ENCODE results near the gene VPS50.
"Not testable (repeated sequence)": the region's sequence is repeated elsewhere in the genome, so short reads cannot be mapped to it uniquely, and the experiment has no call there.

The VPS50 gene

DNA sequence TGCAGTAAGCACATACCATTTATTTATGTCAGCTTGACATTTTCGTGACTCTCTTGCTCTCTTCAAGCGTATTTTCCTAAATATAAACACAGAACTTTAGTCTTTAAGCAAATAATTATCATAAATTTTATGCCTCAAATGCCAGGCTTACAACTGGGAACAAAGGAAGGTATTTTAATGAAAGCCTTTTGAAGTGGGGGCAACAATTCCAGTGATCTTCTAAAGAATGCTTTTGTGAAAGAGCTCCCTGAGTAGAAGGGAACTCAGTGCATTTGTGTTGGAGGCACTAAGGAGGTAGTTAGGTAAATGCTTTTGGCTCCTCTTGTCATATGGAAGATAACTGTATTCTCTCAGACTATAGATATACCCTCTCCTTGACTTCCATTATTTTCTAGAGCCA is 104.9 kb downstream of the VPS50 start:
- no peak for DNase-seq

GRCh38 chr7:93342178-93342577 is 110.0 kb downstream of the VPS50 start:
- not testable (repeated sequence) for DNase-seq

- no peak for DNase-seq
Observed at GRCh38 chr7:93350338-93350737, 118.2 kb downstream of the VPS50 start.

GRCh38 chr7:93352881-93353280 is 120.7 kb downstream of the VPS50 start:
- no peak for DNase-seq

DNA sequence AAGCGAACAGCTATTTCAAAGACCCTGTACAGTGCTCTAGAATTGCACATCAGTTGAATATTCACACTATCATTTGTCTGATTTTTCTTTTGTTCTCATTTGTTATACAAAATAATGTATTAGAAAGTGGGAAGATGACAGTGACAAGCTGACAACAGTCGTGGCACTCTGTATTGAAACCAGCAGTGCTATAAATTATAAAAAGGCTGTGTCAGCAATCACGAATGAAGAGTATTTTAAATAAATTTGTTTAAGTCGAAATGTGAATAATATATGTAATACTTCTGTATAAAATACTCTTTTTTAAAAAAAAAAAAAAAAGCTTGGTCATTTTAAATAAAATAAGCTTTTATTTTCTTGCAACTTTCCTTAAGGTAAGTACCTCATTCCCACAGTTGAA is 122.6 kb downstream of the VPS50 start:
- DNase-seq, result no peak

- DNase-seq, result no peak
Observed at GRCh38 chr7:93359520-93360198, 127.5 kb downstream of the VPS50 start.

GRCh38 chr7:93361853-93362252 is 129.7 kb downstream of the VPS50 start:
- DNase-seq, result no peak

- DNase-seq, result no peak
Observed at GRCh38 chr7:93364806-93365205, 132.6 kb downstream of the VPS50 start.

DNA sequence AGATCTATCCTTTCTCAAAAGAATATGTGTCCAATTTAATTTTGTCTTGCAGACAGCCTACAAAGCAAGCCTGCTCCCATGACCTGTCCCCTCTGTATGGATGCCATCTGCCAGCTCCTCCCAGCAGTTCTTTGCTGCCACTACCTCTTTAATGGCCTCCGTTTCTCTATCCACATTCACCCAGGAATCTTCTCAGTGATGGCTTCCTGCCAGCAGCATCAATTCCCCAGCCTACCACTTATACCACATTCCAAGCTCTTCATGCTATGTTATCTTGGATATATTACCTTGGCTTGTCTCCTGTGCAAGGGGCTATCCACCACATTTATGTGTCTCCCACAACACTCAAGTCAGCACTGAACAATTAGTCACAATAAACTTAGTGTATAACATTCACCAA is 133.2 kb downstream of the VPS50 start:
- DNase-seq, result no peak

DNA sequence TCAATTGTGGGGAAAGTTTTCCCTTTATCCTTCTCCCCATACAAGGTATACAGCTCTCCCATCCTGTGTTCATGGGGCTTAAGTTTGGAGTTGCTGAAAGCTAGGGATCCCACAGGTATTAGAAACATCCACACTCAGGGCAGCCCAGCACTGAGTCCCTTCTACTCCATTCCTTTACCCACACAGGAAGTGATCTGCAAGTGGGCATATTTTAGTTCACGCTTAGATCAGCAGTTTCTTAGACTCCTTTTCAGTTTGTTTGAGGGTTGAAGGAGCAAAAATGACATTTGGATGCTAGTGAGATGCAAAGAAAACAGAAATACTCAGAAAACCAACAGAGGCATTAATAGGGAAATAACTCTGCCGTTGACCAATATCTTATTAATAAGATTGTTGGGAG is 134.7 kb downstream of the VPS50 start:
- no peak for DNase-seq

GRCh38 chr7:93367254-93367653 is 135.1 kb downstream of the VPS50 start:
- no peak for DNase-seq

DNA sequence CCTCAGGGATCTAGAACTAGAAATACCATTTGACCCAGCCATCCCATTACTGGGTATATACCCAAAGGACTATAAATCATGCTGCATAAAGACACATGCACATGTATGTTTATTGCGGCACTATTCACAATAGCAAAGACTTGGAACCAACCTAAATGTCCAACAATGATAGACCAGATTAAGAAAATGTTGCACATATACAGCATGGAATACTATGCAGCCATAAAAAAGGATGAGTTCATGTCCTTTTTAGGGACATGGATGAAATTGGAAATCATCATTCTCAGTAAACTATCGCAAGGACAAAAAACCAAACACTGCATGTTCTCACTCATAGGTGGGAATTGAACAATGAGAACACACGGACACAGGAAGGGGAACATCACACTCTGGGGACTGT is 138.8 kb downstream of the VPS50 start:
- DNase-seq, result not testable (repeated sequence)

DNA sequence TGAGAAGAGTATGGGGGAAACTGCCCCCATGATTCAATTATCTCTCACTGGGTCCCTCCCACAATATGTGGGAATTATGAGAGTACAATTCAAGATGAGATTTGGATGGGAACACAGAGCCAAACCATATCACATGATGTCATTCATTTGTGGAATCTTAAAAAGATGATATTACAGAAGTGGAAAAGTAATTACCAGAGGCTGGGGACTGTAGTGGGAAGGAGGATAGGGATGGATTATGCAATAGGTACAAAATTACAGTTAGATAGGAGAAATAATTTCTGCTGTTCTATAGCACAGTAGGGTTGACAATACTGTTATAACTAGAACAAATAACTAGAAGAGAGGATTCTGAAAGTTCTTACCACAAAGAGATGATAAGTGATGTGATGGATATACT is 141.4 kb downstream of the VPS50 start:
- no peak for DNase-seq

GRCh38 chr7:93374345-93374940 is 142.3 kb downstream of the VPS50 start:
- no peak for DNase-seq

DNA sequence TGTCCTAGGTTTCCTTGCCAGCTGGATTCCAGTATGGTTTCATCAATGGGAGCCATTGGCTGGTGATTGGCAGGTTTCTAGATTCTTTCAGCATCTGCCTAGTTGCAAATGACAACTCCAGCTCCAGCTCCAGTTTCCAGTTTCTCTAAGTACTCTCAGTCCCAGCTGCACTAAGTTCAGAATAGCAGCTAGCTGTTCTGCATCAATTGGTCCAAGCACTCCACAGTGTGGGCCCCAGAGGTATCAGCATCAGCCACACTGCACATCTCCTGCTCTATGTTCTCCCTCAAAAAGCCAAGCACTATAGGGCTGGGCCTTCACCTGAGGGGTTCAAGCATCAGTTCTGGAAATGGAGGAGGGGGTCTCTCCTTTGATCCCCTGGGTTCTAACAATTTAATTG is 143.4 kb downstream of the VPS50 start:
- no peak for DNase-seq

DNA sequence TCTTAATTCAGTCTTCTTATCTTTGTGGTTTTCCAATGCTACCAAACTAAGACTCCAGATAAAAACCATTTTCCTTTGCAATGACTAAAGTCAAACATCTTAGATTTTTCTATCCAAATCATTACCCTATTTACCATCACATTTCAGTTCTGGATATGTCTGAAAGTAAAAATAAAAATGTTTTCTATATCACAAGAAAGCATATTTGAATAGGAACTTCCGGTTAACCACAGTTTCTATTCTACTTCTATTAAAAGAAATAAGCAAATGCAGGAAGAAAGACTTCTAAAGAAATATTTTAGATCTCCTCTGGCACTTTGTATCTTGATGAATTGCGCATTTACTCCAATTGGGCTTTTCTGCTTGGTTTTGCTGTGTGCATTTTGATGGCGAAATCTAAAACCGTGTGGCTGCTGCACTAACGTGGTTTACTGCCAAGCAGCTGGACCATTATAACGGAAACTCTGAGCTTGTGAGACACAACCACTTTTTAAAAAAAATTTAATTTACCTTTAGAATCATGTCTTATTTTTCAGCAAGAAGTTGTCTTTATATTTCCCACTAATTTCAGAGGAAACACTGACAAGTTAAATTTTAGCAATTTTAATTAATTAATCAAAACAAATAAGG is 146.1 kb downstream of the VPS50 start:
- no peak for DNase-seq

DNA sequence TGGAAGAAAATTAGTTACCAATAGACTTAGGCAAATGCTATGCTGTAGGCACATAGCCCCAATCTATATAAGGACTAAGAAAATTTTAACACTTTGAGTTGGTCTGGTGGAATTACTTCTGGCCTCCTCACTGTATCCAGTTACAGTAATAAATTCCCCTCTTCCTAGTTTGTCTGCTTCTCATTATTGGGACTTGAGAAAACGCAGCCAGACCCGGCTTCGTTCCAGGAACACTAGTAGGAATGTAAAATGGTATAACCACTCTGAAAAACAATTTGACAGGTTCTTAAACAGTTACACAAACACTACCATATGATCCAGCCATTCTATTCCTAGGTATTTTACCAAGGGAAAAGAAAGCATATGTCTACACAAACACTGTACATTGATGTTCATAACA is 150.2 kb downstream of the VPS50 start:
- DNase-seq, result no peak

GRCh38 chr7:93390660-93391059 is 158.5 kb downstream of the VPS50 start:
- no peak for DNase-seq

GRCh38 chr7:93392984-93393383 is 160.8 kb downstream of the VPS50 start:
- DNase-seq, result no peak

GRCh38 chr7:93399642-93400041 is 167.5 kb downstream of the VPS50 start:
- DNase-seq, result no peak

DNA sequence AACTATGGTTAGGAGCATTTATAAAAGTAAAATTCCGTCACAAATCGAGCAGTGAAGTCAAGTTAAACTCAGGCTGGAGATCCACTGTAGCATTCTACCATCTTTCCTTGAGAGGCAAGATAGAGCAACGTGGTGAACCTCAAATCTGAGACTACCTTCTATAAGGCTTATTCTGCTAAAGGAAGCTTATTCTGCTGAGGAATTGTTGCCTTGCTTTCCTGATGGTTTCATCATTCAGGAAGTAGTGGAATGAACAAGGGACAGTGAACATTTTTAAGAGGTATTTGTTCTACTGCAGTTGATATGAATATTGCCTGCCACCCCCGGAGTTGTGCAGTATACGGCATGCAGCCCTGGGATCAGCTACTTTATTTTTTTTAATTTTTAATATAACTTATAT is 170.8 kb downstream of the VPS50 start:
- no peak for DNase-seq

DNA sequence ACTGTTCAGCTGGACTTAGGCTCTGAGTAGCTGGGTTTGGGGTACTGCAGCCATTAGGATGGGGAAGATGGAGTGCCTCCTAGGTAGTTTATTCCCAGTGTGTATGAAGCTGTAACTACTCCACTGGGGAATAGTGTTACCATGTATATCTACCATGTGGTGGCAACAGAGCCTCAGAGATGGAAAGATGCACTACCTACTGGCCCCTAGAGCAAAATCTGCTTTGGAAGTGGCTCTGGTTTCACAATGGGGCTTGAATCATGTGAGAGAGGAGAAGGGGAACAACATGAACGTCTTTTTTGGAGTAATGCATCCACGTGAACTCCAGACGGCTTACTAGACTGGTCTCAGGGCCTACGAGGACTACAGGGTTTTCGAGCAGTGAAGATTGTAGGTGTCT is 175.1 kb downstream of the VPS50 start:
- no peak for DNase-seq

DNA sequence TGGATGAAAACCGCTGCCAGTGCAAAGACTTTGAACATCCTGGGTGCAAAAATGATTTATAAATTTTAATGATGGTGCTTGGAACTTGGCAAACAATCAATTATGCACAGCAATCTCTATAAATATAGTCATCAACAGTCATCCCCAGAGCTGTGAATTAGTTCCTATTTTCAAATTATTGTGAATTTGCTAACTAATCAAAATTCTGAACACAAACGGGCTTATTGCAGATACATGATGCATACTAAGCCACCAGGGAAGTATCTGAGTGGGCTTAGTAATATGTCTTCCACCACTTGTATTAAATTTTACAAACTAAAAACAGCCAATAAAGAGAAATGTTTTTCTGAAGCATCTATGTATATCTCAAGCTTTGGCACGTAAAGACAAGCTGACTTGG is 177.2 kb downstream of the VPS50 start:
- no peak for DNase-seq
